ENCODE measurements around the gene CD247.

DNA sequence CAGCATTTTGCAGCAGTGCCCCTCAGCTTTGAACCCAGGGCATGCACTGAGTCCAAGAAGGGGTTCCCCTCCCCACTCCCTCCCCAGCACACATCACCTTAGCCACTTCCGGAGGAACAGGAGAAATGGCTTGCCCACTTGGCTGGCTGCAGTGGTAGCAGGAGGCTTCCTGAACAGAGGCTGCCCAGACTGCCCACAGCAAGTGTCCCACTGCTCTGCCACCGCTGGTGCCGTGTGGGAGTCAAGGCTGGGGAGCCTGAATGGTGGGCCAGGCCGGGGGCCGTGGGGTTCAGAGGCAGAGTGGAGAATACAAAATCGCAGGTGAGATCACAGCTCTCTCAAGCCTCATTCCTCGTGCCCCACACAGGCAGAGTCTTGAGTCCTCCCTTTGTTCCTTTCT lies 34.5 kb downstream of the CD247 start:
- TF ChIP-seq POLR2A (IDR thresholded peaks at IDR 0.05; ENCODE audit: low read length) (no peak), GATA1 (IDR thresholded peaks at IDR 0.05; ENCODE audit: low read depth, low read length) (no peak)

Data from erythroblast (primary cell).